ENCODE measurements around the gene LCN15. TPM values are rescaled to one million over a fixed set of nuclear protein-coding genes. Genes with fewer than 3 reads are reported as not detected.

LCN15 gene
- total RNA-seq, result not detected in 2 replicates

GRCh38 chr9:136764301-136764891 is at the start of gene LCN15:
LCN15 (minus strand) TSS chr9:136764518; CDS start chr9:136764488, 30 bp downstream.

GRCh38 chr9:136807281-136808074 is 43.2 kb upstream of the LCN15 start, which contains the start of gene RABL6:
RABL6 (plus strand) TSS chr9:136807948; CDS start chr9:136808197, 249 bp downstream.

GRCh38 chr9:136796238-136796774 is 32.0 kb upstream of the LCN15 start, which contains the start of gene CCDC183:
CCDC183 (plus strand) TSS chr9:136796338; CDS start chr9:136796398, 60 bp downstream.

GRCh38 chr9:136790640-136791515 is 26.6 kb upstream of the LCN15 start, which contains the start of gene TMEM141:
TMEM141 (plus strand) TSS chr9:136791344; CDS start chr9:136791371, 27 bp downstream.

GRCh38 chr9:136748201-136748600 is 16.1 kb downstream of the LCN15 start, which contains the start of gene LCN6:
LCN6 (minus strand) TSS chr9:136748525; CDS start chr9:136748483, 42 bp downstream.

GRCh38 chr9:136742591-136743391 is 21.5 kb downstream of the LCN15 start, which contains the start of gene LCN10:
LCN10 (minus strand) TSS chr9:136742940; CDS start chr9:136742903, 37 bp downstream.

GRCh38 chr9:136711751-136712689 is 52.3 kb downstream of the LCN15 start, which contains the start of gene DIPK1B:
DIPK1B (plus strand) TSS chr9:136712572; CDS start chr9:136712666, 94 bp downstream.

Other genes starting within 250 kb of the LCN15 start
- gene NOTCH1, start 218.5 kb downstream of the LCN15 start, total RNA-seq, result 9.4 and 13.8 TPM in 2 replicates
- 44.8 and 72.6 TPM in 2 replicates for gene EGFL7, start 101.6 kb downstream of the LCN15 start, total RNA-seq
- gene AGPAT2, start 77.1 kb downstream of the LCN15 start, total RNA-seq, result 36.3 and 44.7 TPM in 2 replicates
- gene DIPK1B, start 51.9 kb downstream of the LCN15 start, total RNA-seq, result 5.3 and 16.5 TPM in 2 replicates
- gene LCN10, start 21.6 kb downstream of the LCN15 start, total RNA-seq, result not detected in 2 replicates
- gene LCN6, start 16.0 kb downstream of the LCN15 start, total RNA-seq, result not detected in 2 replicates
- not detected in 2 replicates for gene LCN8, start 6.3 kb downstream of the LCN15 start, total RNA-seq
- 86.8 and 179 TPM in 2 replicates for gene TMEM141, start 26.8 kb upstream of the LCN15 start, total RNA-seq
- gene CCDC183, start 31.8 kb upstream of the LCN15 start, total RNA-seq, result 0.35 TPM in 1 of 2 replicates, not detected in the other
- gene RABL6, start 43.4 kb upstream of the LCN15 start, total RNA-seq, result 69.3 and 72.9 TPM in 2 replicates
- gene AJM1, start 78.0 kb upstream of the LCN15 start, total RNA-seq, result 2.0 TPM in 2 replicates
- 83.2 and 140 TPM in 2 replicates for gene PHPT1, start 84.9 kb upstream of the LCN15 start, total RNA-seq
- 0.77 and 1.8 TPM in 2 replicates for gene MAMDC4, start 87.8 kb upstream of the LCN15 start, total RNA-seq
- 303 and 404 TPM in 2 replicates for gene EDF1, start 101.8 kb upstream of the LCN15 start, total RNA-seq
- 3.4 and 4.9 TPM in 2 replicates for gene TRAF2, start 122.0 kb upstream of the LCN15 start, total RNA-seq
- gene FBXW5, start 180.2 kb upstream of the LCN15 start, total RNA-seq, result 152 and 153 TPM in 2 replicates
- not detected in 2 replicates for gene C8G, start 180.7 kb upstream of the LCN15 start, total RNA-seq
- not detected in 2 replicates for gene LCN12, start 187.8 kb upstream of the LCN15 start, total RNA-seq
- 304 and 428 TPM in 2 replicates for gene PTGDS, start 213.0 kb upstream of the LCN15 start, total RNA-seq
- gene LCNL1, start 218.5 kb upstream of the LCN15 start, total RNA-seq, result 1.4 and 2.2 TPM in 2 replicates
- gene PAXX, start 227.9 kb upstream of the LCN15 start, total RNA-seq, result 36.9 and 65.2 TPM in 2 replicates
- 11.9 and 74.5 TPM in 2 replicates for gene CLIC3, start 232.1 kb upstream of the LCN15 start, total RNA-seq

Data from pericardium fibroblast (primary cell).